HG02870 (cell line): Measurements from ENCODE around the gene CD84.
"Not testable (repeated sequence)": the region's sequence is repeated elsewhere in the genome, so short reads cannot be mapped to it uniquely, and the experiment has no call there.

ENCODE experiments used
- ATAC-seq: cut with Tn5 transposase; IDR thresholded peaks from one replicate; pipeline ENCODE4 v1.9.1; 2021; ENCODE audit warnings: mild to moderate bottlenecking, moderate library complexity; ENCODE audit not compliant: unreplicated experiment

CD84 gene

GRCh38 chr1:160579216-160579701 is at the start of gene CD84:
TSS of gene CD84 (minus strand) at chr1:160579496. CDS start at chr1:160579437, 59 bp downstream.
- no peak for ATAC-seq

GRCh38 chr1:160628799-160629263 is 49.5 kb upstream of the CD84 start:
- ATAC-seq, result no peak

GRCh38 chr1:160627677-160628289 is 48.5 kb upstream of the CD84 start:
- ATAC-seq, result not testable (repeated sequence)

- peak; percentile 37 for ATAC-seq
These were observed 47.4 kb upstream of the CD84 start for GRCh38 chr1:160626509-160627342.

GRCh38 chr1:160625725-160626498 is 46.6 kb upstream of the CD84 start:
- ATAC-seq, result no peak

- ATAC-seq, result no peak
These were observed 46.0 kb upstream of the CD84 start for GRCh38 chr1:160625321-160625720.

GRCh38 chr1:160624464-160624863 is 45.2 kb upstream of the CD84 start:
- ATAC-seq, result no peak

GRCh38 chr1:160623862-160624261 is 44.6 kb upstream of the CD84 start:
- ATAC-seq, result no peak

GRCh38 chr1:160623227-160623633 is 43.9 kb upstream of the CD84 start:
- no peak for ATAC-seq

- ATAC-seq, result no peak
These were observed 43.4 kb upstream of the CD84 start for GRCh38 chr1:160622501-160623226.

- no peak for ATAC-seq
These were observed 42.5 kb upstream of the CD84 start for GRCh38 chr1:160621633-160622413.

- no peak for ATAC-seq
These were observed 41.8 kb upstream of the CD84 start for GRCh38 chr1:160620942-160621632.

- no peak for ATAC-seq
These were observed 40.5 kb upstream of the CD84 start for GRCh38 chr1:160619742-160620277.

- ATAC-seq, result no peak
These were observed 39.5 kb upstream of the CD84 start for GRCh38 chr1:160618763-160619274.

- no peak for ATAC-seq
These were observed 39.0 kb upstream of the CD84 start for GRCh38 chr1:160618327-160618726.

- no peak for ATAC-seq
These were observed 36.4 kb upstream of the CD84 start for GRCh38 chr1:160615660-160616059.

GRCh38 chr1:160614410-160614809 is 35.1 kb upstream of the CD84 start:
- ATAC-seq, result no peak

GRCh38 chr1:160612613-160613218 is 33.4 kb upstream of the CD84 start:
- no peak for ATAC-seq
